Neural progenitor cell (in vitro differentiated cells): ENCODE measurements around the gene WWOX. TPM values are rescaled to one million over a fixed set of nuclear protein-coding genes. Genes with fewer than 3 reads are reported as not detected.

Experiments
- DNase-seq: peaks from one replicate; pipeline ENCODE4 v3.0.0-alpha.2; 2016; ENCODE audit warnings: low spot score
- H2AFZ ChIP-seq: fragments of 200-600 bp; sonication (generic); replicated peaks from 2 replicates; pipeline ENCODE4 v1.6.1; 2016; ENCODE audit warnings: antibody characterized with exemption
- H3F3A ChIP-seq: fragments of 200-600 bp; sonication (generic); 2 replicates; pipeline ENCODE4 v1.6.1; 2016; ENCODE audit warnings: antibody characterized with exemption, low read depth
- H3K27ac ChIP-seq: fragments of 200-600 bp; sonication (generic); 2 replicates; pipeline ENCODE4 v1.5.1; 2016; ENCODE audit warnings: mild to moderate bottlenecking
- H3K27me3 ChIP-seq: fragments of 200-600 bp; sonication (generic); 2 replicates; pipeline ENCODE4 v1.6.1; 2016; ENCODE audit warnings: mild to moderate bottlenecking, moderate library complexity
- H3K36me3 ChIP-seq: fragments of 200-600 bp; sonication (generic); 2 replicates; pipeline ENCODE4 v1.5.1; 2016
- H3K4me1 ChIP-seq: fragments of 200-600 bp; sonication (generic); 2 replicates; pipeline ENCODE4 v1.6.1; 2016; ENCODE audit warnings: mixed run types
- H3K4me2 ChIP-seq: fragments of 200-600 bp; sonication (generic); 2 replicates; pipeline ENCODE4 v1.6.1; 2016
- H3K4me3 ChIP-seq: fragments of 200-600 bp; sonication (generic); 2 replicates; pipeline ENCODE4 v1.5.1; 2016
- H3K79me2 ChIP-seq: fragments of 200-600 bp; sonication (generic); 2 replicates; pipeline ENCODE4 v1.6.1; 2016; ENCODE audit warnings: low read depth
- H3K9ac ChIP-seq: fragments of 200-600 bp; sonication (generic); 2 replicates; pipeline ENCODE4 v1.6.1; 2016
- H3K9me3 ChIP-seq: fragments of 200-600 bp; sonication (generic); 2 replicates; pipeline ENCODE4 v1.5.1; 2016; ENCODE audit warnings: low read depth
- H4K20me1 ChIP-seq: fragments of 200-600 bp; sonication (generic); 2 replicates; pipeline ENCODE4 v1.6.1; 2016; ENCODE audit warnings: low read depth
- H3K27ac Mint-ChIP-seq: 3 replicates; pipeline ENCODE4 v1.8.0; 2021; ENCODE audit warnings: mixed read lengths
- H3K27me3 Mint-ChIP-seq: 2 replicates; pipeline ENCODE4 v1.8.0; 2022; ENCODE audit warnings: low read depth, mild to moderate bottlenecking, inconsistent platforms, moderate library complexity, mixed read lengths; ENCODE audit not compliant: insufficient read depth
- H3K36me3 Mint-ChIP-seq: 3 replicates; pipeline ENCODE4 v1.8.0; 2021; ENCODE audit warnings: mixed read lengths
- H3K4me1 Mint-ChIP-seq: 3 replicates; pipeline ENCODE4 v1.8.0; 2021; ENCODE audit warnings: mixed read lengths
- H3K4me3 Mint-ChIP-seq: 3 replicates; pipeline ENCODE4 v1.8.0; 2021; ENCODE audit warnings: mild to moderate bottlenecking, moderate library complexity, mixed read lengths
- H3K9me3 Mint-ChIP-seq: 3 replicates; pipeline ENCODE4 v1.8.0; 2020; ENCODE audit warnings: mixed read lengths
- EZH2 ChIP-seq: fragments of 200-600 bp; sonication (generic); IDR thresholded peaks from 2 replicates; pipeline ENCODE4 v1.6.1; 2017; ENCODE audit warnings: antibody characterized with exemption, mild to moderate bottlenecking, moderate library complexity
- EZH2phosphoT487 ChIP-seq: fragments of 200-600 bp; sonication (generic); IDR thresholded peaks from 2 replicates; pipeline ENCODE4 v1.6.1; 2017; ENCODE audit warnings: antibody characterized with exemption
- total RNA-seq: library from RNA; depleted of rRNA; stranded (reverse); fragments of >200 nt; gene quantifications from 2 replicates; pipeline ENCODE4 v1.2.3, GENCODE V29; 2015; ENCODE audit warnings: low replicate concordance
- TF ChIP-seq, protein P1 (sequence below): fragments of 200-600 bp; sonication (generic); IDR thresholded peaks from 2 replicates; pipeline ENCODE4 v1.5.1; 2017; ENCODE audit warnings: antibody characterized with exemption, mild to moderate bottlenecking

Gene WWOX
- total RNA-seq, 1 donor from 2014 or later: 63.7 TPM

DNA sequence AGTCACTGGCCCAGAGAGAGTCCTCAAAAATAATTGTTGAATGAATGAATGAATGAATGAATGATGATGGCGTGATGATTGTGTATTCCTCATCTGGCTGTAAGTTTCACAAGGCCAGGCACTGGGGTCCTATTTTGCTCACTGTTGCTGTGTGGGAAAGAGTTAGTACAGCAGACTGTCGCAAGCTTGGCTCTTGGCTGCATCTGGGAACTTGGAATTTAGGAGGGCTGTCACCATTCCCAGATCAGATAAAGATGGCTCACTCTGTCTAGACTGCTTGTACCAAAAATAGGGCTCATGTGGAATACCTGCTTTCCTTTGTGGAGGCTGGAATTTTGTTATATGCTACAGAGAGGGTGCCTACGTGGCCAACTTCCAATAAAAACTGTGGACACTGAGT lies 530.6 kb downstream of the WWOX start:
- TF ChIP-seq, protein P1, sequence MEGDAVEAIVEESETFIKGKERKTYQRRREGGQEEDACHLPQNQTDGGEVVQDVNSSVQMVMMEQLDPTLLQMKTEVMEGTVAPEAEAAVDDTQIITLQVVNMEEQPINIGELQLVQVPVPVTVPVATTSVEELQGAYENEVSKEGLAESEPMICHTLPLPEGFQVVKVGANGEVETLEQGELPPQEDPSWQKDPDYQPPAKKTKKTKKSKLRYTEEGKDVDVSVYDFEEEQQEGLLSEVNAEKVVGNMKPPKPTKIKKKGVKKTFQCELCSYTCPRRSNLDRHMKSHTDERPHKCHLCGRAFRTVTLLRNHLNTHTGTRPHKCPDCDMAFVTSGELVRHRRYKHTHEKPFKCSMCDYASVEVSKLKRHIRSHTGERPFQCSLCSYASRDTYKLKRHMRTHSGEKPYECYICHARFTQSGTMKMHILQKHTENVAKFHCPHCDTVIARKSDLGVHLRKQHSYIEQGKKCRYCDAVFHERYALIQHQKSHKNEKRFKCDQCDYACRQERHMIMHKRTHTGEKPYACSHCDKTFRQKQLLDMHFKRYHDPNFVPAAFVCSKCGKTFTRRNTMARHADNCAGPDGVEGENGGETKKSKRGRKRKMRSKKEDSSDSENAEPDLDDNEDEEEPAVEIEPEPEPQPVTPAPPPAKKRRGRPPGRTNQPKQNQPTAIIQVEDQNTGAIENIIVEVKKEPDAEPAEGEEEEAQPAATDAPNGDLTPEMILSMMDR: no peak
- no peak for TF ChIP-seq EZH2
- no peak for TF ChIP-seq EZH2phosphoT487
- Histone ChIP-seq H3K4me3 (no peak overlapping the region), H3K79me2 (no peaks in the 10 kb centered on the region), H3K4me2 (no peak overlapping the region), H3K4me1 (peaks cover 14% of the 10 kb centered on the region), H3K9me3 (peaks cover 8% of the 10 kb centered on the region), H3K36me3 (no peaks in the 10 kb centered on the region), H3K9ac (no peak overlapping the region), H2AFZ (no peak overlapping the region), H3K27ac (no peak overlapping the region), H3F3A (peaks cover 5% of the 10 kb centered on the region), H3K27me3 (no peaks in the 10 kb centered on the region), H4K20me1 (no peaks in the 10 kb centered on the region)
- H3K4me1 Mint-ChIP-seq: peaks cover 27% of the 10 kb centered on the region
- no peak overlapping the region for H3K27ac Mint-ChIP-seq
- H3K4me3 Mint-ChIP-seq: no peak overlapping the region
- H3K27me3 Mint-ChIP-seq: peaks cover 3% of the 10 kb centered on the region
- H3K36me3 Mint-ChIP-seq: peaks cover 8% of the 10 kb centered on the region
- H3K9me3 Mint-ChIP-seq: peaks cover 22% of the 10 kb centered on the region
- DNase-seq: no peak

DNA sequence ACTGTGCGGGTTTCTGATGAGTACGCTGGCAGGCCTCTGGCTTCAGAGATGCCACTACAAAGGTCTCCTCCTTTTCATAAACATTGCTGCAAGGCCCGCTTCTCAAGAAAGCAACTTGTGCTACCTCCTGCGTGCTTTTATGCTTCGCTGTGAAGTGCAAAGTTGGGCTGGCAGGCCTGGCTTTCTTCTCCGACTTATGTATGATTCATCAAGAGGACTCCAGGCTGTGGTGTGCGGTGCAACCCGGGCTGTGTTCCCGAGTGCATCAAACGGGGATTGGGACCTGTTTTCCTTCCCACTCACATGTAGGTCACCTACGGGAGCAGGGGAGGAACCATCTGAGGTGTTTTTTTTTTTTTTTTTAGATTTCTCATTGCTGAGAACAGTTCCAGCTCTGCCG lies 534.1 kb downstream of the WWOX start:
- peaks cover 2% of the 10 kb centered on the region for H3F3A ChIP-seq
- no peak overlapping the region for H2AFZ ChIP-seq
- no peaks in the 10 kb centered on the region for H4K20me1 ChIP-seq
- peaks cover 27% of the 10 kb centered on the region for H3K4me1 Mint-ChIP-seq
- peaks cover 8% of the 10 kb centered on the region for H3K36me3 Mint-ChIP-seq
- no peaks in the 10 kb centered on the region for H3K27me3 ChIP-seq
- no peak overlapping the region for H3K9ac ChIP-seq
- no peak overlapping the region for H3K4me3 ChIP-seq
- TF ChIP-seq EZH2 (no peak), EZH2phosphoT487 (no peak)
- TF ChIP-seq, protein P1: no peak
- H3K4me3 Mint-ChIP-seq: no peak overlapping the region
- H3K27ac ChIP-seq: no peak overlapping the region
- H3K4me1 ChIP-seq: peaks cover 9% of the 10 kb centered on the region
- H3K9me3 Mint-ChIP-seq: peaks cover 20% of the 10 kb centered on the region
- H3K36me3 ChIP-seq: no peaks in the 10 kb centered on the region
- H3K79me2 ChIP-seq: no peaks in the 10 kb centered on the region
- peak overlapping the region; percentile 90 for H3K27ac Mint-ChIP-seq
- no peak overlapping the region for H3K4me2 ChIP-seq
- peaks cover 8% of the 10 kb centered on the region for H3K9me3 ChIP-seq
- H3K27me3 Mint-ChIP-seq: peaks cover 6% of the 10 kb centered on the region
- DNase-seq: no peak

DNA sequence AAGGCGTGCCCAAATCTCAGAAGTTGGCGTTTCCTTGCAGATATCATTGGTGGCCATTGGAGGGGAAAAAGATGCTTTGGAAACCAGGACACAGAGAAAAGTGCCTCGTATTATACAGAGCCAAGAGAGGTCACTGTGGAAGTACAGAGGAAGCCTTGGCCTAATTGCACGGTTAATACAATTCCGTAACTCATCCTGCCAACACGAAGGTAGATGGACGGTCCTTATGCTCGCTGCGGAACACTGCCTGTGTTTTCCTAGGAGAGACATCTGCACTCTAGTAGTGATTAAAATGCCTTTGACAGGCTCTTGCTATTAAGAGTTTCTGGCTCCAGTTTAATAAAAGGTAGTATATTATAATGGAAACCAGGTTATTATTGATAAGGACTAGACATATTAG lies 536.4 kb downstream of the WWOX start:
- peaks cover 12% of the 10 kb centered on the region for H3K4me1 ChIP-seq
- peaks cover 8% of the 10 kb centered on the region for H3K27me3 Mint-ChIP-seq
- H3K27me3 ChIP-seq: no peaks in the 10 kb centered on the region
- H3K9me3 Mint-ChIP-seq: peaks cover 7% of the 10 kb centered on the region
- H3K4me2 ChIP-seq: no peak overlapping the region
- no peak overlapping the region for H3K4me3 ChIP-seq
- H3K4me1 Mint-ChIP-seq: peaks cover 38% of the 10 kb centered on the region
- no peaks in the 10 kb centered on the region for H4K20me1 ChIP-seq
- no peaks in the 10 kb centered on the region for H3K9me3 ChIP-seq
- H2AFZ ChIP-seq: no peak overlapping the region
- TF ChIP-seq, protein P1: no peak
- TF ChIP-seq EZH2 (no peak), EZH2phosphoT487 (no peak)
- peaks cover under 1% of the 10 kb centered on the region for H3F3A ChIP-seq
- H3K4me3 Mint-ChIP-seq: no peak overlapping the region
- H3K27ac Mint-ChIP-seq: no peak overlapping the region
- peaks cover 5% of the 10 kb centered on the region for H3K36me3 Mint-ChIP-seq
- H3K36me3 ChIP-seq: no peaks in the 10 kb centered on the region
- no peak overlapping the region for H3K27ac ChIP-seq
- DNase-seq: no peak
- H3K9ac ChIP-seq: no peak overlapping the region
- no peaks in the 10 kb centered on the region for H3K79me2 ChIP-seq
